Right renal cortex interstitium (tissue), 3 donors: Measurements from ENCODE around the gene ADAMTS13. TPM values are rescaled to one million over a fixed set of nuclear protein-coding genes. Genes with fewer than 3 reads are reported as not detected.

ENCODE experiments used
- DNase-seq, 3 donors: peaks; one replicate each; pipeline ENCODE4 v3.0.0-alpha.2; 2013; ENCODE audit warnings: low read depth in 3 of 3, low spot score in 2 of 3
- polyA plus RNA-seq, 3 donors: library from polyadenylated mRNA; unstranded; fragments of 120-200 nt; gene quantifications; one replicate each; pipeline ENCODE4 v1.2.1, GENCODE V29; 2013; ENCODE audit not compliant: insufficient read length in 3 of 3

Gene ADAMTS13
- polyA plus RNA-seq, 3 donors = 5.9 to 7.2 (median 6.3) TPM

GRCh38 chr9:133452562-133452961, 30.4 kb downstream of the ADAMTS13 start:
- no peak for DNase-seq

- DNase-seq = no peak
Measured at GRCh38 chr9:133453651-133454050, 31.5 kb downstream of the ADAMTS13 start.

GRCh38 chr9:133454325-133454724, 32.2 kb downstream of the ADAMTS13 start:
- DNase-seq = no peak

GRCh38 chr9:133454943-133455673, 32.9 kb downstream of the ADAMTS13 start:
- DNase-seq = no peak

- no peak for DNase-seq
Measured at GRCh38 chr9:133455936-133456335, 33.8 kb downstream of the ADAMTS13 start.

GRCh38 chr9:133456409-133456808, 34.2 kb downstream of the ADAMTS13 start:
- DNase-seq = no peak

- no peak for DNase-seq
Measured at GRCh38 chr9:133457233-133457632, 35.1 kb downstream of the ADAMTS13 start.

- no peak for DNase-seq
Measured at GRCh38 chr9:133457748-133458147, 35.6 kb downstream of the ADAMTS13 start.

- DNase-seq = no peak
Measured at GRCh38 chr9:133458643-133459312, 36.6 kb downstream of the ADAMTS13 start.

- peak; percentile 84 to 91 (median 90) for DNase-seq
Measured at GRCh38 chr9:133459476-133460404, 37.6 kb downstream of the ADAMTS13 start, which contains the start of gene CACFD1. Gene CACFD1 (plus strand): TSS chr9:133459978. CDS start chr9:133460067, 89 bp downstream.

GRCh38 chr9:133460405-133461175, 38.4 kb downstream of the ADAMTS13 start:
- peak in 1 of 3 donors; percentile 32 for DNase-seq

GRCh38 chr9:133461975-133462374, 39.8 kb downstream of the ADAMTS13 start:
- DNase-seq = no peak

GRCh38 chr9:133463234-133463863, 41.2 kb downstream of the ADAMTS13 start:
- DNase-seq = no peak

GRCh38 chr9:133463864-133464615, 41.9 kb downstream of the ADAMTS13 start:
- DNase-seq = no peak

- no peak for DNase-seq
Measured at GRCh38 chr9:133464638-133465037, 42.5 kb downstream of the ADAMTS13 start.

- no peak for DNase-seq
Measured at GRCh38 chr9:133465984-133466383, 43.8 kb downstream of the ADAMTS13 start.

GRCh38 chr9:133467101-133467500, 44.9 kb downstream of the ADAMTS13 start:
- no peak for DNase-seq

- DNase-seq = no peak
Measured at GRCh38 chr9:133468374-133468773, 46.2 kb downstream of the ADAMTS13 start.

- no peak for DNase-seq
Measured at GRCh38 chr9:133468777-133469421, 46.7 kb downstream of the ADAMTS13 start.
